Peyer's patch (tissue), 4 donors: Measurements from ENCODE around the gene IFNA2. TPM values are rescaled to one million over a fixed set of nuclear protein-coding genes. Genes with fewer than 3 reads are reported as not detected.

Experiments
- DNase-seq, 3 donors: peaks; one replicate each; pipeline ENCODE4 v3.0.0-alpha.2; 2017 to 2019
- H3K27ac ChIP-seq, 4 donors: fragments of 200-600 bp; sonication (generic); one replicate each; pipeline ENCODE4 v1.5.1; 2016 to 2019
- H3K27me3 ChIP-seq, 2 donors: fragments of 200-600 bp; sonication (generic); one replicate each; pipeline ENCODE4 v1.5.1; 2019
- H3K36me3 ChIP-seq, 3 donors: fragments of 200-600 bp; sonication (generic); one replicate each; pipeline ENCODE4 v1.5.1; 2016 to 2019
- H3K4me1 ChIP-seq, 4 donors: fragments of 200-600 bp; sonication (generic); one replicate each; pipeline ENCODE4 v1.5.1; 2016 to 2019
- H3K4me3 ChIP-seq, 4 donors: fragments of 200-600 bp; sonication (generic); 1 replicate in 3 of 4; 2 replicates in 1 of 4; pipeline ENCODE4 v1.5.1; 2016 to 2019; ENCODE audit warnings: mild to moderate bottlenecking in 1 of 4
- H3K9me3 ChIP-seq, 4 donors: fragments of 200-600 bp; sonication (generic); one replicate each; pipeline ENCODE4 v1.5.1; 2016 to 2019; ENCODE audit warnings: mild to moderate bottlenecking in 1 of 4
- CTCF ChIP-seq, 6 experiments: fragments of 450-650 bp in 4 of 6; fragments of 200-600 bp in 2 of 6; sonication (generic) in 1 of 6; IDR thresholded peaks; one replicate each; pipeline ENCODE4 v1.5.1; 2017 to 2019; ENCODE audit warnings: antibody characterized with exemption in 6 of 6, mild to moderate bottlenecking in 3 of 6, moderate library complexity in 1 of 6
- POLR2A ChIP-seq, 2 donors: fragments of 450-650 bp; IDR thresholded peaks; one replicate each; pipeline ENCODE4 v1.5.1; 2017; ENCODE audit warnings: antibody characterized with exemption in 2 of 2, mild to moderate bottlenecking in 2 of 2, moderate library complexity in 2 of 2
- total RNA-seq, 4 donors: library from RNA; depleted of rRNA; stranded (reverse); fragments of >200 nt; gene quantifications; one replicate each; pipeline ENCODE4 v1.1.0, GENCODE V29; 2016

IFNA2 gene
- total RNA-seq, 4 donors from 2014 or later, result not detected

- DNase-seq, result no peak
- Histone ChIP-seq H3K9me3 (no peaks in the 10 kb centered on the region), H3K27me3 (no peaks in the 10 kb centered on the region), H3K4me1 (no peaks in the 10 kb centered on the region), H3K27ac (no peak within 1 kb of the TSS), H3K4me3 (no peak within 1 kb of the TSS), H3K36me3 (no peaks in the 10 kb centered on the region)
- TF ChIP-seq POLR2A (IDR thresholded peaks at IDR 0.05) (no peak), CTCF (IDR thresholded peaks at IDR 0.05) (no peak)
Measured at GRCh38 chr9:21408817-21409216, 23.6 kb upstream of the IFNA2 start, which contains the start of gene IFNA8. TSS of gene IFNA8 (plus strand) at chr9:21409117. CDS start at chr9:21409177, 60 bp downstream.

- DNase-seq, result no peak
- no peaks in the 10 kb centered on the region for H3K36me3 ChIP-seq
- TF ChIP-seq POLR2A (IDR thresholded peaks at IDR 0.05), result no peak
- TF ChIP-seq CTCF (IDR thresholded peaks at IDR 0.05), result no peak
- H3K27ac ChIP-seq, result no peak overlapping the region
- H3K4me3 ChIP-seq, result no peak overlapping the region
- H3K27me3 ChIP-seq, result no peaks in the 10 kb centered on the region
- H3K9me3 ChIP-seq, result no peaks in the 10 kb centered on the region
- H3K4me1 ChIP-seq, result peaks cover 0 to 6% (median 1%) of the 10 kb centered on the region in 4 donors
Measured at GRCh38 chr9:21404146-21404545, 18.9 kb upstream of the IFNA2 start.

GRCh38 chr9:21402386-21403251 is 17.4 kb upstream of the IFNA2 start:
- TF ChIP-seq POLR2A (IDR thresholded peaks at IDR 0.05) (no peak), CTCF (IDR thresholded peaks at IDR 0.05) (no peak)
- no peak for DNase-seq
- H3K27me3 ChIP-seq, result no peaks in the 10 kb centered on the region

GRCh38 chr9:21399956-21400355 is 14.8 kb upstream of the IFNA2 start:
- peaks cover 0 to 11% (median 1%) of the 10 kb centered on the region in 4 donors for H3K4me1 ChIP-seq
- DNase-seq, result no peak
- H3K27me3 ChIP-seq, result no peaks in the 10 kb centered on the region
- no peak overlapping the region for H3K4me3 ChIP-seq
- H3K9me3 ChIP-seq, result no peaks in the 10 kb centered on the region
- no peak overlapping the region for H3K27ac ChIP-seq
- H3K36me3 ChIP-seq, result no peaks in the 10 kb centered on the region
- no peak for TF ChIP-seq CTCF (IDR thresholded peaks at IDR 0.05)
- no peak for TF ChIP-seq POLR2A (IDR thresholded peaks at IDR 0.05)

More at GRCh38 chr9:21402386-21403251, 17.4 kb upstream of the IFNA2 start:
- Histone ChIP-seq H3K4me1 (peaks cover 0 to 6% (median 1%) of the 10 kb centered on the region in 4 donors), H3K27ac (no peak overlapping the region), H3K9me3 (no peaks in the 10 kb centered on the region), H3K4me3 (peak overlapping the region in 2 of 4 donors; percentile 36 to 42), H3K36me3 (no peaks in the 10 kb centered on the region)

GRCh38 chr9:21398955-21399489 is 13.8 kb upstream of the IFNA2 start:
- Histone ChIP-seq H3K27ac (no peak overlapping the region), H3K4me1 (peaks cover 0 to 11% (median 1%) of the 10 kb centered on the region in 4 donors), H3K36me3 (no peaks in the 10 kb centered on the region), H3K9me3 (no peaks in the 10 kb centered on the region), H3K4me3 (no peak overlapping the region), H3K27me3 (no peaks in the 10 kb centered on the region)
- TF ChIP-seq POLR2A (IDR thresholded peaks at IDR 0.05) (no peak), CTCF (IDR thresholded peaks at IDR 0.05) (no peak)
- DNase-seq, result no peak
